DND-41 (cell line): ENCODE measurements around the gene TFAP2B.

ENCODE experiments used
- ATAC-seq: fragments of 200-7000 bp; cut with Tn5 transposase; 3 replicates; pipeline ENCODE4 v1.9.1; 2021; ENCODE audit warnings: low read depth; ENCODE audit not compliant: insufficient read depth
- DNase-seq: peaks from one replicate; pipeline ENCODE4 v3.0.0-alpha.2; 2020
- H2AFZ ChIP-seq: 2 replicates; pipeline ENCODE4 v1.6.0; 2012; ENCODE audit warnings: low read depth, low read length
- H3K27ac ChIP-seq: 2 replicates; pipeline ENCODE4 v1.5.1; 2012; ENCODE audit warnings: low read length, inconsistent platforms
- H3K27me3 ChIP-seq: fragments of 200-600 bp; sonication (generic); 2 replicates; pipeline ENCODE4 v1.6.0; 2012; ENCODE audit warnings: low read length, mild to moderate bottlenecking, inconsistent platforms; ENCODE audit not compliant: insufficient read depth, poor library complexity
- H3K36me3 ChIP-seq: 2 replicates; pipeline ENCODE4 v1.5.1; 2012; ENCODE audit warnings: low read length, inconsistent platforms; ENCODE audit not compliant: insufficient read depth
- H3K4me1 ChIP-seq: 2 replicates; pipeline ENCODE4 v1.5.1; 2012; ENCODE audit warnings: mild to moderate bottlenecking, low read length; ENCODE audit not compliant: insufficient read depth
- H3K4me2 ChIP-seq: 2 replicates; pipeline ENCODE4 v1.6.0; 2012; ENCODE audit warnings: mild to moderate bottlenecking, moderate library complexity, low read length, inconsistent platforms; ENCODE audit not compliant: insufficient read depth
- H3K4me3 ChIP-seq, 2 experiments: fragments of 200-600 bp in 1 of 2; shearing (Covaris generic) in 1 of 2; 2 replicates each; pipeline ENCODE4 v1.5.1; 2012 to 2016; ENCODE audit warnings: inconsistent platforms in 2 of 2, low read length in 2 of 2, mild to moderate bottlenecking in 2 of 2, low read depth in 1 of 2, moderate library complexity in 1 of 2
- H3K79me2 ChIP-seq: 2 replicates; pipeline ENCODE4 v1.6.0; 2012; ENCODE audit warnings: low read length, inconsistent platforms; ENCODE audit not compliant: insufficient read depth
- H3K9ac ChIP-seq: 2 replicates; pipeline ENCODE4 v1.6.0; 2012; ENCODE audit warnings: low read depth, mild to moderate bottlenecking, inconsistent platforms, low read length, moderate library complexity
- H3K9me3 ChIP-seq: 2 replicates; pipeline ENCODE4 v1.5.1; 2012; ENCODE audit warnings: low read length, moderate library complexity, mild to moderate bottlenecking, inconsistent platforms; ENCODE audit not compliant: insufficient read depth, severe bottlenecking
- H4K20me1 ChIP-seq: 2 replicates; pipeline ENCODE4 v1.6.0; 2012; ENCODE audit warnings: low read length; ENCODE audit not compliant: insufficient read depth
- EZH2 ChIP-seq: IDR thresholded peaks from 3 replicates; pipeline ENCODE4 v1.6.1; 2012; ENCODE audit warnings: borderline replicate concordance, low read depth, mild to moderate bottlenecking, moderate library complexity, low read length, inconsistent platforms; ENCODE audit not compliant: severe bottlenecking
- TF ChIP-seq, protein P1 (sequence below): IDR thresholded peaks from 2 replicates; pipeline ENCODE4 v1.5.1; 2012; ENCODE audit warnings: borderline replicate concordance, low read length, moderate library complexity, mild to moderate bottlenecking; ENCODE audit not compliant: poor library complexity, severe bottlenecking; ENCODE audit errors: extremely low read depth

TFAP2B gene

DNA sequence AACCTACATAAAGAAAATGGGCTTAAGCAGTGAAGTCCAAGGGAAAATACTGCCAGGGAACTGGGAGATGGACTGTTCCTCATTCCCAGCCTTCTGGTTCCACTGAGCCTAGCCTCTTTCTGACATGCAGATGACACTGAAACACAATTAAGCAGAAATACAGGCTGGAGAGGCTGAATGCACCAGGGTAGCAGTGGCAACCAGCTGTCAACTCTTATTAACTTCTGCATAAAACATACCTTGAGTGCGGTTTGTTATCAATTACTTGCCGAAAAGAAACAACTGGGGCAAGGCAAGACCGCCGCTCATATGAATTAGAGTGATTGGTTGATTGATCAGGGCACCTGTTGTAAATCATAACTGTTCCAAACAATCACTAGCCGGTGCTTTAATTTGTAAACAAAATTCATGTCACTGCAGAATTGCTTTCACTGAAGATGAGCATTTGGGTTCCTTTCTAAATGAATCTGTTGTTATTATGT is 16.3 kb downstream of the TFAP2B start:
- no peak overlapping the region for H3K4me2 ChIP-seq
- H3K79me2 ChIP-seq: no peaks in the 10 kb centered on the region
- H3K9ac ChIP-seq: no peak overlapping the region
- H3K4me3 ChIP-seq: no peak overlapping the region
- DNase-seq (no peak), ATAC-seq (no peak)
- H3K36me3 ChIP-seq: no peaks in the 10 kb centered on the region
- H3K27me3 ChIP-seq: no peaks in the 10 kb centered on the region
- no peaks in the 10 kb centered on the region for H3K9me3 ChIP-seq
- no peak overlapping the region for H2AFZ ChIP-seq
- no peak overlapping the region for H3K27ac ChIP-seq
- no peaks in the 10 kb centered on the region for H3K4me1 ChIP-seq
- no peaks in the 10 kb centered on the region for H4K20me1 ChIP-seq
- TF ChIP-seq EZH2: no peak
- TF ChIP-seq, protein P1, sequence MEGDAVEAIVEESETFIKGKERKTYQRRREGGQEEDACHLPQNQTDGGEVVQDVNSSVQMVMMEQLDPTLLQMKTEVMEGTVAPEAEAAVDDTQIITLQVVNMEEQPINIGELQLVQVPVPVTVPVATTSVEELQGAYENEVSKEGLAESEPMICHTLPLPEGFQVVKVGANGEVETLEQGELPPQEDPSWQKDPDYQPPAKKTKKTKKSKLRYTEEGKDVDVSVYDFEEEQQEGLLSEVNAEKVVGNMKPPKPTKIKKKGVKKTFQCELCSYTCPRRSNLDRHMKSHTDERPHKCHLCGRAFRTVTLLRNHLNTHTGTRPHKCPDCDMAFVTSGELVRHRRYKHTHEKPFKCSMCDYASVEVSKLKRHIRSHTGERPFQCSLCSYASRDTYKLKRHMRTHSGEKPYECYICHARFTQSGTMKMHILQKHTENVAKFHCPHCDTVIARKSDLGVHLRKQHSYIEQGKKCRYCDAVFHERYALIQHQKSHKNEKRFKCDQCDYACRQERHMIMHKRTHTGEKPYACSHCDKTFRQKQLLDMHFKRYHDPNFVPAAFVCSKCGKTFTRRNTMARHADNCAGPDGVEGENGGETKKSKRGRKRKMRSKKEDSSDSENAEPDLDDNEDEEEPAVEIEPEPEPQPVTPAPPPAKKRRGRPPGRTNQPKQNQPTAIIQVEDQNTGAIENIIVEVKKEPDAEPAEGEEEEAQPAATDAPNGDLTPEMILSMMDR: no peak

DNA sequence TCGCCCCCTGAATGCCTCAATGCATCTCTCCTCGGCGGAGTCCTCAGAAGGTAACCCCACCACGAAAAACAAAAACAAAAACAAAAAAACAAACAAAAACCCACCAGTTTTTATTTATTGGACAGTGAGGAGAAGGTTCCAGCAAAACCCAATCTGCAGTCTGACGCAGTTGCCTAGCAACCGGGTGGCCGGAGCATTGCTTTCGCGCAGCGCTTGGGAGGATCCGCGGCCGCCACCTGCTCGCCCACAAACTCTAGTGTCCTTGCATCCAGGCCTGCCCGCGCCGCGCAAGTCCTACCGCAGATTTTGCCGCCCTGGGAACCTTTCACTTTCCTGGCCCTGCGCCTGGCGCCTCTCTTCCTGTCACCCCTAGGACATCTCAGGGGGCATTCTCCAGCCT is 17.6 kb downstream of the TFAP2B start:
- Histone ChIP-seq H3K4me2 (no peak overlapping the region), H3K27ac (no peak overlapping the region)

DNA sequence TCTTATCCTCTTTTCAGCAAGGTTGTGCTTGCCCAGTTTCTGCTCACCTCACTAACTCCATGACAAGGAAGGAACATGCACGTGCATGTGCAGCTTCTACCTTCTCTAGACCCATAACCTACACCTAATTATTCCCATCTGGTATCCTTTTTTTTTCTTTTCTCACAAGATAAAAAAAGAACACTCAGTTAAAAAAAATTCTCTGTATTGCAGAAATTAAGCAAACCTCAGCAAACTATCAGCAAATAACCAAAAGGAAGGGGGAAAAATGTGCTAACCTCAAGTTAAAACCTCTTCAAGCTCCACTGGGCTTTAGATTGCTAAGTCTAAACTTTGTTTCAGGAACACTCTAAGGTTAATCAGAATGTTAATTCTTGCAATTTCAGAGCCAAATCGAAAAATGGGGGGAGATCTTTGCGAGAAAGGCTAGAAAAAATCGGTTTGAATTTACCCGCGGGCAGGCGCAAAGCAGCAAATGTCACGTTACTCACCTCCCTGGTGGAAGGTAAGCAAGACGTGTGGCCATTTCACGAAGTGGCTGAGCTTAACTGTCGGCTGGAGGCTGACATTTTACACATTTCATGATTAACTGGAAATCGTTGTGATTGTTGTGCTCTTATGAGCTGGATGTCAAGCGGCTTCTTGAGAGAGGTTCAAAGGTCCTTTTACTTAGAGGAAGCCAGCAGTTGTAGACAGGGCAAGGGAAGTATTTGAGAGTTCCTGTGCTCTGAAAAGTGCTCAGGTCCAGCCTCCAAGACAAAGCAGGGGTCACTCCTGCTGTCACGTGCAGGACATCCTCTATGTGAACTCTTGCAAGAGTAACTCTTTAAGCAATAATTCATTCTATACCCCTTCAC is 19.1 kb downstream of the TFAP2B start:
- no peaks in the 10 kb centered on the region for H4K20me1 ChIP-seq
- DNase-seq (no peak), ATAC-seq (no peak)
- no peak overlapping the region for H3K4me2 ChIP-seq
- H3K4me1 ChIP-seq: no peaks in the 10 kb centered on the region
- no peak overlapping the region for H3K4me3 ChIP-seq
- H3K36me3 ChIP-seq: no peaks in the 10 kb centered on the region
- H3K9ac ChIP-seq: no peak overlapping the region
- H2AFZ ChIP-seq: no peak overlapping the region
- no peaks in the 10 kb centered on the region for H3K9me3 ChIP-seq
- H3K27me3 ChIP-seq: no peaks in the 10 kb centered on the region
- H3K27ac ChIP-seq: no peak overlapping the region
- no peaks in the 10 kb centered on the region for H3K79me2 ChIP-seq
- TF ChIP-seq EZH2: no peak
- TF ChIP-seq, protein P1: no peak

More for the DNA sequence above, 17.6 kb downstream of the TFAP2B start:
- DNase-seq (no peak), ATAC-seq (no peak)
- no peak for TF ChIP-seq EZH2
- TF ChIP-seq, protein P1: no peak
- Histone ChIP-seq H3K36me3 (no peaks in the 10 kb centered on the region), H4K20me1 (no peaks in the 10 kb centered on the region), H3K79me2 (no peaks in the 10 kb centered on the region), H3K9me3 (no peaks in the 10 kb centered on the region), H3K4me3 (no peak overlapping the region), H3K27me3 (no peaks in the 10 kb centered on the region), H2AFZ (no peak overlapping the region), H3K4me1 (no peaks in the 10 kb centered on the region), H3K9ac (no peak overlapping the region)
